ENCODE results near the gene DCTN3. TPM values are rescaled to one million over a fixed set of nuclear protein-coding genes. Genes with fewer than 3 reads are reported as not detected.

Gene DCTN3
- polyA plus RNA-seq, 3 donors = 120 to 174 (median 143) TPM

DNA sequence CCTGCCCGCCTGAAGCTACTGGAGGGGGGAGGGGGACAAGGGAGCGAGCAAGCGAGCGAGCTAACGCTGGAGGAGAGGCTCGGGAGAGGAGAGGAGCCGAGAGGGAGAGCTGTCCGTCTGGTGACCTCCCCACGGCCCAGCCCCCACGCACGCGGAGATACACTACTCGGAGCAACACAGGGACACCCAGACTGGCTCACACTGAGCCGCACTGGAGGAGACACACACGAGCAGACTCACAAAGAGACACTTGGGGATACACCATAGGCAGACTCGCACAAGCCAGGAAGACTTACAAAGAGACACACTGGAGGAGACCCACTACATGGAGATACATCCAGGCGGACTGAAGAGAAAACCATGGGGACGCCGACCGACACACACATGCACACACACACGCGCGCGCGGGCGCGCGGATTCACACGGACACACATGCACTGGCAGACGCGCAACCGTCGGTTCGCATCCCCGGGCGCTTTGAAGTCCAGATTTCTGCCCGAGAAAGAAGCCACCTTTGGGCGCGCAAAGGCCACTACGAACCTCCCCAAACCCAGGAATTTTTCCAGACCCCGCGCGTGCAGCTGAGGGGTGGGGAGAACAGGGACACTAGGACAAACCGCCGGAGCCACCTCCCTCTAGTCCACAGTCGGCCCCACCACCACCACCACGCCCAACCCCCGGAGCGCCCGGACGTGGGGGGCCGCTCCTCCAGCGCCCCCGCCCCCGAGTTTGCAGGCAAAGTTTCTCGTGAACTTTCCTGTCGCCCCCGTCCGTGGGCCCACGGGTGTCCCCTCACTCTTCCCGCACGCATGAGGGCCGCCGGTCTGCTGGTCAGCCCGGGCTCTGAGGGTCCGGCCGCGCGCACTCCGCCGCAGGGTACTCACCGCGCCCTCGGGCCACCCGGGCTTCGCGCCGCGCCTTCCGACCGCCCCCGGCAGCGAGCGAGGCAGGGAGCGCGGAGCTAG lies 31.3 kb downstream of the DCTN3 start:
- H3K79me2 ChIP-seq (ENCODE audit: insufficient read depth, low read length) = no peaks in the 10 kb centered on the region
- H3K4me3 ChIP-seq (replicated peaks in 1 of 3; ENCODE audit: low read depth in 2 of 3, low read length in 3 of 3) = no peak overlapping the region
- H3K36me3 Mint-ChIP-seq = peaks cover 0 to 11% of the 10 kb centered on the region in 2 donors
- peaks cover 64 to 93% of the 10 kb centered on the region in 2 donors for H3K27me3 ChIP-seq (ENCODE audit: control insufficient read depth in 2 of 2, insufficient read depth in 2 of 2, low read length in 2 of 2)
- no peak overlapping the region for H3K9ac ChIP-seq (ENCODE audit: insufficient read depth, low read length, poor library complexity, severe bottlenecking)
- TF ChIP-seq, protein P1, sequence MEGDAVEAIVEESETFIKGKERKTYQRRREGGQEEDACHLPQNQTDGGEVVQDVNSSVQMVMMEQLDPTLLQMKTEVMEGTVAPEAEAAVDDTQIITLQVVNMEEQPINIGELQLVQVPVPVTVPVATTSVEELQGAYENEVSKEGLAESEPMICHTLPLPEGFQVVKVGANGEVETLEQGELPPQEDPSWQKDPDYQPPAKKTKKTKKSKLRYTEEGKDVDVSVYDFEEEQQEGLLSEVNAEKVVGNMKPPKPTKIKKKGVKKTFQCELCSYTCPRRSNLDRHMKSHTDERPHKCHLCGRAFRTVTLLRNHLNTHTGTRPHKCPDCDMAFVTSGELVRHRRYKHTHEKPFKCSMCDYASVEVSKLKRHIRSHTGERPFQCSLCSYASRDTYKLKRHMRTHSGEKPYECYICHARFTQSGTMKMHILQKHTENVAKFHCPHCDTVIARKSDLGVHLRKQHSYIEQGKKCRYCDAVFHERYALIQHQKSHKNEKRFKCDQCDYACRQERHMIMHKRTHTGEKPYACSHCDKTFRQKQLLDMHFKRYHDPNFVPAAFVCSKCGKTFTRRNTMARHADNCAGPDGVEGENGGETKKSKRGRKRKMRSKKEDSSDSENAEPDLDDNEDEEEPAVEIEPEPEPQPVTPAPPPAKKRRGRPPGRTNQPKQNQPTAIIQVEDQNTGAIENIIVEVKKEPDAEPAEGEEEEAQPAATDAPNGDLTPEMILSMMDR (IDR thresholded peaks at IDR 0.05) = no peak
- H3K9me3 ChIP-seq (replicated peaks in 1 of 2; ENCODE audit: control insufficient read depth in 1 of 2, insufficient read depth in 1 of 2, low read length in 2 of 2) = peaks cover 0 to 41% of the 10 kb centered on the region in 2 donors
- H3K4me1 ChIP-seq (ENCODE audit: control insufficient read depth in 1 of 2, insufficient read depth in 2 of 2, low read length in 2 of 2) = peaks cover 33 to 38% of the 10 kb centered on the region in 2 donors
- H3K4me3 Mint-ChIP-seq = peak overlapping the region; percentile 12 to 73
- intact Hi-C loops (cut with micrococcal nuclease) = no loop called here
- peaks cover 89 to 97% (median 89%) of the 10 kb centered on the region in 3 donors for H3K27me3 Mint-ChIP-seq (ENCODE audit: low read depth in 3 of 3)
- H3K27ac ChIP-seq (ENCODE audit: low read depth in 1 of 2, low read length in 2 of 2) = no peak overlapping the region
- H2AFZ ChIP-seq (ENCODE audit: insufficient read depth, low read depth, low read length, poor library complexity, severe bottlenecking) = no peak overlapping the region
- no peak overlapping the region for H3K4me2 ChIP-seq (replicated peaks; ENCODE audit: extremely low read depth, low read length, poor library complexity, severe bottlenecking)
- DNase-seq = no peak
- peaks cover 0 to 24% (median 18%) of the 10 kb centered on the region in 7 donors for H3K9me3 Mint-ChIP-seq
- peaks cover 38% of the 10 kb centered on the region for H3K4me1 Mint-ChIP-seq
- H3K36me3 ChIP-seq (replicated peaks in 1 of 2; ENCODE audit: control insufficient read depth in 1 of 2, insufficient read depth in 2 of 2, low read length in 2 of 2) = no peaks in the 10 kb centered on the region
- H4K20me1 ChIP-seq (ENCODE audit: insufficient read depth, low read length) = no peaks in the 10 kb centered on the region
- 3% methylated on average over 80 of the region's 86 CpGs for WGBS (ENCODE audit: insufficient coverage)
- H3K27ac Mint-ChIP-seq = no peak overlapping the region

DNA sequence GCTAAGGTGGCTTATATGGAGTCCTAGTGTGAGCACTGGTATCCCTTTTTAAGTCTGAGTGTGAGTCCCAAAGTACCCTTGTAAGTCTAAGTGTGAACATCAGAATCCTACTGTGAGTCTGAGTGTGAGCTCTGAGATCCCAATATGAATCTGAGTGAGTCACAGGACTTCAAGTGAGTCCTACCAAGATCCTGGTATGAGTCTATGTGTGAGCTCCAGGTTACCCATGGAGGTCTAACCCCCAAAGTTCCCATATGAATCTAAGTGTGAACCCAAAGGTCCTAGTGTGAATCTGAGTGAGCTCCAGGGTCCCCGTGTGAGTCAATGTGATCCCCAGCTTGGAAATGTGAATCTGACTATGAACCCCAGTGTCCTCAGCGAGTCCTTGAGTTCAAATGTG lies 33.0 kb downstream of the DCTN3 start:
- peak overlapping the region in 1 of 2 donors; percentile 39 for H3K4me3 Mint-ChIP-seq

More for the DNA sequence above, 33.0 kb downstream of the DCTN3 start:
- no peak overlapping the region for H3K27ac ChIP-seq (ENCODE audit: low read depth in 1 of 2, low read length in 2 of 2)
- Mint-ChIP-seq H3K36me3 (peaks cover 0 to 6% of the 10 kb centered on the region in 2 donors), H3K4me1 (peaks cover 26% of the 10 kb centered on the region), H3K27me3 (ENCODE audit: low read depth in 3 of 3) (peaks cover 75 to 90% (median 82%) of the 10 kb centered on the region in 3 donors), H3K9me3 (peaks cover 0 to 20% (median 15%) of the 10 kb centered on the region in 7 donors), H3K27ac (no peak overlapping the region)
- TF ChIP-seq, protein P1 (IDR thresholded peaks at IDR 0.05) = no peak
- peaks cover 23 to 28% of the 10 kb centered on the region in 2 donors for H3K4me1 ChIP-seq (ENCODE audit: control insufficient read depth in 1 of 2, insufficient read depth in 2 of 2, low read length in 2 of 2)
- no peak for DNase-seq
- intact Hi-C loops (cut with micrococcal nuclease) = no loop called here
- no peaks in the 10 kb centered on the region for H4K20me1 ChIP-seq (ENCODE audit: insufficient read depth, low read length)
- no peak overlapping the region for H2AFZ ChIP-seq (ENCODE audit: insufficient read depth, low read depth, low read length, poor library complexity, severe bottlenecking)
- 36% methylated on average over 2 of the region's 2 CpGs for WGBS (ENCODE audit: insufficient coverage)
- peaks cover 50 to 87% of the 10 kb centered on the region in 2 donors for H3K27me3 ChIP-seq (ENCODE audit: control insufficient read depth in 2 of 2, insufficient read depth in 2 of 2, low read length in 2 of 2)
- H3K79me2 ChIP-seq (ENCODE audit: insufficient read depth, low read length) = no peaks in the 10 kb centered on the region
- peaks cover 0 to 38% of the 10 kb centered on the region in 2 donors for H3K9me3 ChIP-seq (replicated peaks in 1 of 2; ENCODE audit: control insufficient read depth in 1 of 2, insufficient read depth in 1 of 2, low read length in 2 of 2)
- no peak overlapping the region for H3K4me2 ChIP-seq (replicated peaks; ENCODE audit: extremely low read depth, low read length, poor library complexity, severe bottlenecking)
- H3K9ac ChIP-seq (ENCODE audit: insufficient read depth, low read length, poor library complexity, severe bottlenecking) = no peak overlapping the region
- no peaks in the 10 kb centered on the region for H3K36me3 ChIP-seq (replicated peaks in 1 of 2; ENCODE audit: control insufficient read depth in 1 of 2, insufficient read depth in 2 of 2, low read length in 2 of 2)
- H3K4me3 ChIP-seq (replicated peaks in 1 of 3; ENCODE audit: low read depth in 2 of 3, low read length in 3 of 3) = no peak overlapping the region

Measured in CD14-positive monocyte (primary cell).